Sigmoid colon (tissue), 4 donors: ENCODE data around the gene PLEKHA7.

ENCODE experiments used
- CTCF ChIP-seq, 4 experiments: fragments of 450-650 bp in 3 of 4; fragments of 200-600 bp in 1 of 4; IDR thresholded peaks; one replicate each; pipeline ENCODE4 v1.5.1; 2016 to 2019; ENCODE audit warnings: antibody characterized with exemption in 4 of 4, mild to moderate bottlenecking in 3 of 4, moderate library complexity in 2 of 4
- EP300 ChIP-seq, 4 donors: sonication (generic); formaldehyde crosslinking; IDR thresholded peaks; one replicate each; pipeline ENCODE4 v1.6.1; 2017; ENCODE audit warnings: antibody characterized with exemption in 4 of 4
- POLR2A ChIP-seq, 2 donors: fragments of 450-650 bp; IDR thresholded peaks; one replicate each; pipeline ENCODE4 v1.6.1; 2016; ENCODE audit warnings: antibody characterized with exemption in 2 of 2, mild to moderate bottlenecking in 2 of 2, moderate library complexity in 2 of 2

- TF ChIP-seq EP300 (IDR thresholded peaks at IDR 0.05) = no peak
- no peak for TF ChIP-seq POLR2A (IDR thresholded peaks at IDR 0.05)
- TF ChIP-seq CTCF (IDR thresholded peaks at IDR 0.05) = no peak
These were observed 154.6 kb downstream of the PLEKHA7 start for GRCh38 chr11:16859651-16860050.
